Measurements from ENCODE around the gene SPEF2.

SPEF2 gene

GRCh38 chr5:35785601-35786085 is 168.0 kb downstream of the SPEF2 start:
- DNase-seq = peak; percentile 46
- peak; percentile 92 for ATAC-seq

- DNase-seq (no peak), ATAC-seq (no peak)
Measured at GRCh38 chr5:35788724-35789123, 171.1 kb downstream of the SPEF2 start.

- no peak for DNase-seq
- ATAC-seq = no peak
Measured at GRCh38 chr5:35789732-35790456, 172.2 kb downstream of the SPEF2 start.

- ATAC-seq = no peak
- no peak for DNase-seq
Measured at GRCh38 chr5:35790457-35790822, 172.8 kb downstream of the SPEF2 start.

- ATAC-seq = no peak
Measured at GRCh38 chr5:35794328-35794619, 176.6 kb downstream of the SPEF2 start.

GRCh38 chr5:35794684-35795375 is 177.2 kb downstream of the SPEF2 start:
- DNase-seq (no peak), ATAC-seq (no peak)

More at GRCh38 chr5:35794328-35794619, 176.6 kb downstream of the SPEF2 start:
- no peak for DNase-seq

GRCh38 chr5:35799181-35799580 is 181.5 kb downstream of the SPEF2 start:
- no peak for DNase-seq
- ATAC-seq = no peak

GRCh38 chr5:35799753-35800152 is 182.1 kb downstream of the SPEF2 start:
- DNase-seq (no peak), ATAC-seq (no peak)

- ATAC-seq = no peak
- no peak for DNase-seq
Measured at GRCh38 chr5:35803191-35803651, 185.6 kb downstream of the SPEF2 start.

GRCh38 chr5:35804201-35804653 is 186.6 kb downstream of the SPEF2 start:
- ATAC-seq (peak; percentile 67), DNase-seq (no peak)

GRCh38 chr5:35804841-35805240 is 187.2 kb downstream of the SPEF2 start:
- DNase-seq (no peak), ATAC-seq (peak; percentile 22)

- ATAC-seq (no peak), DNase-seq (no peak)
Measured at GRCh38 chr5:35810601-35811000, 192.9 kb downstream of the SPEF2 start.

- peak; percentile 53 for ATAC-seq
- DNase-seq = no peak
Measured at GRCh38 chr5:35811108-35811741, 193.6 kb downstream of the SPEF2 start.

- no peak for ATAC-seq
Measured at GRCh38 chr5:35813521-35813920, 195.9 kb downstream of the SPEF2 start.

GRCh38 chr5:35815089-35815936 is 197.7 kb downstream of the SPEF2 start:
- ATAC-seq = peak; percentile 48
- no peak for DNase-seq

More at GRCh38 chr5:35813521-35813920, 195.9 kb downstream of the SPEF2 start:
- DNase-seq = no peak

GRCh38 chr5:35816881-35817521 is 199.3 kb downstream of the SPEF2 start:
- ATAC-seq (peak; percentile 29), DNase-seq (no peak)

GRCh38 chr5:35819026-35819425 is 201.4 kb downstream of the SPEF2 start:
- ATAC-seq = no peak
- DNase-seq = no peak

- DNase-seq (no peak), ATAC-seq (no peak)
Measured at GRCh38 chr5:35819668-35820067, 202.0 kb downstream of the SPEF2 start.

- DNase-seq (no peak), ATAC-seq (no peak)
Measured at GRCh38 chr5:35820735-35821134, 203.1 kb downstream of the SPEF2 start.

- peak; percentile 76 for ATAC-seq
- DNase-seq = no peak
Measured at GRCh38 chr5:35821513-35821912, 203.8 kb downstream of the SPEF2 start.

- DNase-seq (no peak), ATAC-seq (peak; percentile 12)
Measured at GRCh38 chr5:35822511-35822910, 204.8 kb downstream of the SPEF2 start.
